K562 (cell line): ENCODE measurements around the gene SPATC1L. TPM values are rescaled to one million over a fixed set of nuclear protein-coding genes. Genes with fewer than 3 reads are reported as not detected.

Source experiments
- ARID1B ChIP-seq: fragments of 450-650 bp; IDR thresholded peaks from 2 replicates; pipeline ENCODE4 v1.6.1; 2016; ENCODE audit warnings: antibody characterized with exemption, mild to moderate bottlenecking, inconsistent platforms
- CBFA2T3 ChIP-seq: fragments of 450-650 bp; IDR thresholded peaks from 2 replicates; pipeline ENCODE4 v1.6.1; 2017
- CBX5 ChIP-seq: IDR thresholded peaks from 2 replicates; pipeline ENCODE4 v1.6.1; 2014; ENCODE audit warnings: low read depth, borderline replicate concordance
- DPF2 ChIP-seq: fragments of 450-650 bp; IDR thresholded peaks from 2 replicates; pipeline ENCODE4 v1.6.1; 2016
- EHMT2 ChIP-seq: fragments of 450-650 bp; IDR thresholded peaks from 2 replicates; pipeline ENCODE4 v1.6.1; 2018; ENCODE audit warnings: antibody characterized with exemption
- FOSL1 ChIP-seq: fragments of 200-800 bp; sonication (Bioruptor generic); conservative IDR thresholded peaks from 2 replicates; pipeline ENCODE4 v1.6.1; 2016; ENCODE audit warnings: missing genetic modification characterization, missing compliant biosample characterization
- ID3 ChIP-seq, 2 experiments: fragments of 250-450 bp in 1 of 2; fragments of 450-650 bp in 1 of 2; sonication (Bioruptor Pico) in 1 of 2; IDR thresholded peaks; 2 replicates each; pipeline versions ENCODE4 v1.6.1 to v1.8.0; 2016 to 2021; ENCODE audit warnings: mild to moderate bottlenecking in 2 of 2, moderate library complexity in 2 of 2, missing compliant biosample characterization in 1 of 2, missing genetic modification characterization in 1 of 2
- MAZ ChIP-seq, 2 experiments: fragments of 450-650 bp in 1 of 2; sonication (generic) in 1 of 2; formaldehyde crosslinking; IDR thresholded peaks in 1 of 2; conservative IDR thresholded peaks in 1 of 2; 2 replicates each; pipeline versions ENCODE4 v1.4.0 to v1.5.0; 2020; ENCODE audit warnings: mild to moderate bottlenecking in 1 of 2, missing genetic modification reagents in 1 of 2
- NR2F6 ChIP-seq: fragments of 450-650 bp; formaldehyde crosslinking; IDR thresholded peaks from 2 replicates; pipeline ENCODE4 v1.4.0; 2020; ENCODE audit warnings: mild to moderate bottlenecking
- PBX2 ChIP-seq, 2 experiments: IDR thresholded peaks in 1 of 2; conservative IDR thresholded peaks in 1 of 2; 2 replicates each; pipeline ENCODE4 v1.6.1; 2016; ENCODE audit warnings: low read depth in 2 of 2, mild to moderate bottlenecking in 1 of 2, missing compliant biosample characterization in 1 of 2, missing genetic modification characterization in 1 of 2, moderate library complexity in 1 of 2
- SMARCA5 ChIP-seq: fragments of 450-650 bp; IDR thresholded peaks from 2 replicates; pipeline ENCODE4 v1.6.1; 2016
- TBP ChIP-seq: optimal IDR thresholded peaks from 2 replicates; pipeline ENCODE3; 2011; ENCODE audit warnings: low read depth, low read length, improper control_type of control experiment
- TFE3 ChIP-seq: fragments of 450-650 bp; formaldehyde crosslinking; IDR thresholded peaks from 2 replicates; pipeline ENCODE4 v1.4.0; 2020; ENCODE audit warnings: mild to moderate bottlenecking, mixed read lengths
- TRIM25 ChIP-seq: fragments of 450-650 bp; IDR thresholded peaks from 2 replicates; pipeline ENCODE4 v1.7.0; 2016; ENCODE audit warnings: borderline replicate concordance
- USF2 ChIP-seq: sonication (generic); formaldehyde crosslinking; IDR thresholded peaks from 2 replicates; pipeline ENCODE4 v1.5.0; 2020; ENCODE audit warnings: missing genetic modification reagents
- ZBTB2 ChIP-seq: fragments of 450-650 bp; IDR thresholded peaks from 2 replicates; pipeline ENCODE4 v1.6.1; 2016; ENCODE audit warnings: antibody characterized with exemption
- ZNF165 ChIP-seq: fragments of 250-450 bp; sonication (Bioruptor Pico); IDR thresholded peaks from 2 replicates; pipeline ENCODE4 v1.4.0; 2020; ENCODE audit warnings: borderline replicate concordance
- ZNF830 ChIP-seq: fragments of 250-450 bp; sonication (Bioruptor Pico); IDR thresholded peaks from 2 replicates; pipeline ENCODE4 v1.5.0; 2021; ENCODE audit warnings: mild to moderate bottlenecking
- polyA plus RNA-seq, 8 experiments: library from polyadenylated mRNA; depleted of rRNA in 4 of 8; stranded (reverse) in 5 of 8; unstranded in 3 of 8; fragments of >200 nt; fragmentation: Nextera tagmentation in 2 of 8; fragmentation: Illumina TruSeq in 1 of 8; extraction: Ambion mirVana in 2 of 8; extraction: Trizol in 1 of 8; gene quantifications; 2 replicates each; pipeline versions ENCODE4 v1.2.1 to v1.2.3, GENCODE V29; 2011 to 2014; ENCODE audit warnings: inconsistent platforms in 1 of 8, missing spikeins in 1 of 8
- total RNA-seq, 7 experiments: library from RNA; depleted of rRNA in 6 of 7; stranded (reverse); fragments of >200 nt in 6 of 7; fragmentation: Illumina TruSeq in 2 of 7; extraction: Trizol in 2 of 7; gene quantifications; 2 replicates each; pipeline versions ENCODE4 v1.2.1 to v1.2.3, GENCODE V29; 2011 to 2021; ENCODE audit warnings: low replicate concordance in 1 of 7

SPATC1L gene
- total and polyA plus RNA-seq, 9 of the 15 experiments (the other 6 are each of a cell fraction or from before 2014, with no cell fraction given) = 0.14 to 121 (median 34.0) TPM; not detected in 1

GRCh38 chr21:46183910-46184624, at the start of gene SPATC1L (continued):
- TF ChIP-seq ID3 (CRISPR knock-in tag; IDR thresholded peaks at IDR 0.05) (no peak), ID3 (tag; IDR thresholded peaks at IDR 0.05) (peak; percentile 59; the same call in 1 of the 2 replicates), FOSL1 (tag) (0 out of 2 replicates have a peak, but pooled peaks have one; percentile 28), ZNF165 (CRISPR knock-in tag) (peak; percentile 66; the same call in 1 of the 2 replicates), NR2F6 (CRISPR knock-in tag) (no peak), CBX5 (no peak), EHMT2 (no peak), ARID1B (peak; percentile 41; the same call in 1 of the 2 replicates), SMARCA5 (peak; percentile 91), TBP (peak; percentile 41), USF2 (CRISPR knock-in tag) (no peak), ZNF830 (CRISPR knock-in tag) (peak; percentile 91; the same call in 1 of the 2 replicates), TRIM25 (peak; percentile 80; the same call in 1 of the 2 replicates), TFE3 (no peak), PBX2 (CRISPR knock-in tag; IDR thresholded peaks at IDR 0.05; ENCODE audit: low read depth) (peak; percentile 94; the same call in 1 of the 2 replicates), PBX2 (tag; conservative IDR thresholded peaks at IDR 0.05; ENCODE audit: low read depth) (peak; percentile 56; the same call in 1 of the 2 replicates), DPF2 (peak; percentile 68), CBFA2T3 (0 out of 2 replicates have a peak, but pooled peaks have one; percentile 12), ZBTB2 (peak; percentile 77; the same call in 1 of the 2 replicates), MAZ (CRISPR knock-in tag; conservative IDR thresholded peaks at IDR 0.05 in 1 of 2, IDR thresholded peaks at IDR 0.05 in 1 of 2) (peak in 1 of 2 experiments; percentile 73; a peak in 2 of 4 replicates)
